K562 (cell line): ENCODE results near the gene IMPG2. TPM values are rescaled to one million over a fixed set of nuclear protein-coding genes. Genes with fewer than 3 reads are reported as not detected.

ENCODE experiments used
- C11orf30 ChIP-seq: fragments of 450-650 bp; IDR thresholded peaks from 2 replicates; pipeline ENCODE4 v1.6.1; 2016; ENCODE audit warnings: low read depth, mild to moderate bottlenecking
- DPF2 ChIP-seq: fragments of 450-650 bp; IDR thresholded peaks from 2 replicates; pipeline ENCODE4 v1.6.1; 2016
- ESRRB ChIP-seq: fragments of 250-450 bp; sonication (Bioruptor Pico); IDR thresholded peaks from 2 replicates; pipeline ENCODE4 v1.5.0; 2020; ENCODE audit warnings: mild to moderate bottlenecking, moderate library complexity, borderline replicate concordance
- LEF1 ChIP-seq: fragments of 450-650 bp; IDR thresholded peaks from 2 replicates; pipeline ENCODE4 v1.6.1; 2016; ENCODE audit warnings: mild to moderate bottlenecking
- MAFK ChIP-seq: IDR thresholded peaks from 2 replicates; pipeline ENCODE4 v1.6.1; 2011; ENCODE audit warnings: low read length, improper control_type of control experiment
- MEIS2 ChIP-seq: fragments of 450-650 bp; IDR thresholded peaks from 2 replicates; pipeline ENCODE4 v1.6.1; 2014; ENCODE audit warnings: mild to moderate bottlenecking; ENCODE audit not compliant: partially characterized antibody
- PML ChIP-seq: IDR thresholded peaks from 2 replicates; pipeline ENCODE4 v1.6.1; 2012; ENCODE audit warnings: low read length, inconsistent platforms
- STAT5A ChIP-seq: IDR thresholded peaks from 2 replicates; pipeline ENCODE4 v1.6.1; 2012; ENCODE audit warnings: low read length, inconsistent platforms, borderline replicate concordance
- TEAD4 ChIP-seq, 2 experiments: sonication (generic) in 1 of 2; formaldehyde crosslinking in 1 of 2; IDR thresholded peaks; 2 replicates each; pipeline versions ENCODE4 v1.6.1 to v1.8.0; 2012 to 2022; ENCODE audit warnings: borderline replicate concordance in 1 of 2, inconsistent platforms in 1 of 2, low read length in 1 of 2, mild to moderate bottlenecking in 1 of 2, missing genetic modification reagents in 1 of 2
- ZNF23 ChIP-seq: fragments of 250-450 bp; sonication (Bioruptor Pico); IDR thresholded peaks from 2 replicates; pipeline ENCODE4 v1.4.0; 2020; ENCODE audit warnings: mild to moderate bottlenecking
- ZNF316 ChIP-seq: fragments of 450-650 bp; IDR thresholded peaks from 2 replicates; pipeline ENCODE4 v1.6.1; 2016
- ZNF324 ChIP-seq: fragments of 250-450 bp; sonication (Bioruptor Pico); IDR thresholded peaks from 2 replicates; pipeline ENCODE4 v1.4.0; 2020; ENCODE audit warnings: mild to moderate bottlenecking
- polyA plus RNA-seq, 8 experiments: library from polyadenylated mRNA; depleted of rRNA in 4 of 8; stranded (reverse) in 5 of 8; unstranded in 3 of 8; fragments of >200 nt; fragmentation: Nextera tagmentation in 2 of 8; fragmentation: Illumina TruSeq in 1 of 8; extraction: Ambion mirVana in 2 of 8; extraction: Trizol in 1 of 8; gene quantifications; 2 replicates each; pipeline versions ENCODE4 v1.2.1 to v1.2.3, GENCODE V29; 2011 to 2014; ENCODE audit warnings: inconsistent platforms in 1 of 8, missing spikeins in 1 of 8
- total RNA-seq, 7 experiments: library from RNA; depleted of rRNA in 6 of 7; stranded (reverse); fragments of >200 nt in 6 of 7; fragmentation: Illumina TruSeq in 2 of 7; extraction: Trizol in 2 of 7; gene quantifications; 2 replicates each; pipeline versions ENCODE4 v1.2.1 to v1.2.3, GENCODE V29; 2011 to 2021; ENCODE audit warnings: low replicate concordance in 1 of 7
- TF ChIP-seq, protein P1 (sequence below): fragments of 450-650 bp; IDR thresholded peaks from 2 replicates; pipeline ENCODE4 v1.6.1; 2017; ENCODE audit warnings: antibody characterized with exemption, mild to moderate bottlenecking
- TF ChIP-seq, protein P2 (sequence below): fragments of 450-650 bp; IDR thresholded peaks from 2 replicates; pipeline ENCODE4 v1.6.1; 2016

The IMPG2 gene
- total and polyA plus RNA-seq, 9 of the 15 experiments (the other 6 are each of a cell fraction or from before 2014, with no cell fraction given) = 0.04 to 0.36 (median 0.09) TPM

DNA sequence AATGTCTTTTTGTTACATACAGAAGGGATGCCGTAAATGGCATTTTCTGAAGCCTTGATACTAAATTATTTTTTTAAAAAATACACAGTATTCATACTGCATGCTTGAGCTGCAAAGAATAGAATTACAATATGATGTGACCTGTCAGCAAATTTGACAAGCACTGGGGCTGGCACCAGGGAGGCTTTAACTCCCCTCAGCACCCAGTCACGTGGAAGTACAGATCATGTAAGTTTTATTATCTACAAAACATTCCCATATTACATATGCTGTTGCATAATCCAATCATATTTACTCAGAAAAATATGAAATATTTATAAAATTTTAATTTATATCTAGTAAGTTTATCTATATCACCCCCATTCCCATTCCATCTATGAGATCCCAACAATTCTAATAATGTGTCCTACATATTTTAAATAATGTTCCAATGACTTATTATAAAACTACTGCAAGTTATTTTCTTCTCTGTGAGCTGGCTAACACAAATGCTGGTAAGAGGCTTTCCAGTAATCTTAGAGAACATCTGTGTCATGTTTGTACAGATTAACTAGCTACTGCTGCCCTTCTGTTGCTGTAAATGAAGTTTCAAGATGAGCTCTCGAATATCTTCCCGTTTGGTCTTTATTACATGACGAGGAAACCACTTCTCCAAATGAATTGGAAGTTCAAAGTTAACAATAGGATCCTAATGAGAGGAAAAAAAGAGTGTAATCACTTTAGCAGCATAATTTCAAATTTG is 5.2 kb upstream of the IMPG2 start (continued):
- TF ChIP-seq, protein P1, sequence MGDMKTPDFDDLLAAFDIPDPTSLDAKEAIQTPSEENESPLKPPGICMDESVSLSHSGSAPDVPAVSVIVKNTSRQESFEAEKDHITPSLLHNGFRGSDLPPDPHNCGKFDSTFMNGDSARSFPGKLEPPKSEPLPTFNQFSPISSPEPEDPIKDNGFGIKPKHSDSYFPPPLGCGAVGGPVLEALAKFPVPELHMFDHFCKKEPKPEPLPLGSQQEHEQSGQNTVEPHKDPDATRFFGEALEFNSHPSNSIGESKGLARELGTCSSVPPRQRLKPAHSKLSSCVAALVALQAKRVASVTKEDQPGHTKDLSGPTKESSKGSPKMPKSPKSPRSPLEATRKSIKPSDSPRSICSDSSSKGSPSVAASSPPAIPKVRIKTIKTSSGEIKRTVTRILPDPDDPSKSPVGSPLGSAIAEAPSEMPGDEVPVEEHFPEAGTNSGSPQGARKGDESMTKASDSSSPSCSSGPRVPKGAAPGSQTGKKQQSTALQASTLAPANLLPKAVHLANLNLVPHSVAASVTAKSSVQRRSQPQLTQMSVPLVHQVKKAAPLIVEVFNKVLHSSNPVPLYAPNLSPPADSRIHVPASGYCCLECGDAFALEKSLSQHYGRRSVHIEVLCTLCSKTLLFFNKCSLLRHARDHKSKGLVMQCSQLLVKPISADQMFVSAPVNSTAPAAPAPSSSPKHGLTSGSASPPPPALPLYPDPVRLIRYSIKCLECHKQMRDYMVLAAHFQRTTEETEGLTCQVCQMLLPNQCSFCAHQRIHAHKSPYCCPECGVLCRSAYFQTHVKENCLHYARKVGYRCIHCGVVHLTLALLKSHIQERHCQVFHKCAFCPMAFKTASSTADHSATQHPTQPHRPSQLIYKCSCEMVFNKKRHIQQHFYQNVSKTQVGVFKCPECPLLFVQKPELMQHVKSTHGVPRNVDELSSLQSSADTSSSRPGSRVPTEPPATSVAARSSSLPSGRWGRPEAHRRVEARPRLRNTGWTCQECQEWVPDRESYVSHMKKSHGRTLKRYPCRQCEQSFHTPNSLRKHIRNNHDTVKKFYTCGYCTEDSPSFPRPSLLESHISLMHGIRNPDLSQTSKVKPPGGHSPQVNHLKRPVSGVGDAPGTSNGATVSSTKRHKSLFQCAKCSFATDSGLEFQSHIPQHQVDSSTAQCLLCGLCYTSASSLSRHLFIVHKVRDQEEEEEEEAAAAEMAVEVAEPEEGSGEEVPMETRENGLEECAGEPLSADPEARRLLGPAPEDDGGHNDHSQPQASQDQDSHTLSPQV = 0 out of 2 replicates have a peak, but pooled peaks have one; percentile 19
- TF ChIP-seq ZNF316 (peak; percentile 84), MAFK (peak; percentile 56; the same call in 1 of the 2 replicates), LEF1 (peak; percentile 63), ESRRB (CRISPR knock-in tag) (no peak), TEAD4 (IDR thresholded peaks at IDR 0.05; ENCODE audit: low read length) (peak; percentile 89), TEAD4 (CRISPR knock-in tag; IDR thresholded peaks at IDR 0.05; ENCODE audit: borderline replicate concordance) (no peak), ZNF23 (CRISPR knock-in tag) (no peak), DPF2 (peak; percentile 89), ZNF324 (CRISPR knock-in tag) (no peak), MEIS2 (peak; percentile 35), C11orf30 (peak; percentile 82), STAT5A (peak; percentile 61; the same call in 1 of the 2 replicates), PML (peak; percentile 61)
- TF ChIP-seq, protein P2, sequence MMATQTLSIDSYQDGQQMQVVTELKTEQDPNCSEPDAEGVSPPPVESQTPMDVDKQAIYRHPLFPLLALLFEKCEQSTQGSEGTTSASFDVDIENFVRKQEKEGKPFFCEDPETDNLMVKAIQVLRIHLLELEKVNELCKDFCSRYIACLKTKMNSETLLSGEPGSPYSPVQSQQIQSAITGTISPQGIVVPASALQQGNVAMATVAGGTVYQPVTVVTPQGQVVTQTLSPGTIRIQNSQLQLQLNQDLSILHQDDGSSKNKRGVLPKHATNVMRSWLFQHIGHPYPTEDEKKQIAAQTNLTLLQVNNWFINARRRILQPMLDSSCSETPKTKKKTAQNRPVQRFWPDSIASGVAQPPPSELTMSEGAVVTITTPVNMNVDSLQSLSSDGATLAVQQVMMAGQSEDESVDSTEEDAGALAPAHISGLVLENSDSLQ = peak; percentile 64; the same call in 1 of the 2 replicates
